Sigmoid colon (tissue), 4 donors: ENCODE measurements around the gene WFIKKN1.

Experiments
- EP300 ChIP-seq, 4 donors: sonication (generic); formaldehyde crosslinking; IDR thresholded peaks; one replicate each; pipeline ENCODE4 v1.6.1; 2017; ENCODE audit warnings: antibody characterized with exemption in 4 of 4
- POLR2A ChIP-seq, 2 donors: fragments of 450-650 bp; IDR thresholded peaks; one replicate each; pipeline ENCODE4 v1.6.1; 2016; ENCODE audit warnings: antibody characterized with exemption in 2 of 2, mild to moderate bottlenecking in 2 of 2, moderate library complexity in 2 of 2
- POLR2AphosphoS5 ChIP-seq, 4 donors: sonication (generic); formaldehyde crosslinking; IDR thresholded peaks; one replicate each; pipeline ENCODE4 v1.6.1; 2017; ENCODE audit warnings: antibody characterized with exemption in 4 of 4
- TF ChIP-seq, protein P1 (sequence below), 4 experiments: fragments of 450-650 bp in 3 of 4; fragments of 200-600 bp in 1 of 4; IDR thresholded peaks; one replicate each; pipeline ENCODE4 v1.5.1; 2016 to 2019; ENCODE audit warnings: antibody characterized with exemption in 4 of 4, mild to moderate bottlenecking in 3 of 4, moderate library complexity in 2 of 4

DNA sequence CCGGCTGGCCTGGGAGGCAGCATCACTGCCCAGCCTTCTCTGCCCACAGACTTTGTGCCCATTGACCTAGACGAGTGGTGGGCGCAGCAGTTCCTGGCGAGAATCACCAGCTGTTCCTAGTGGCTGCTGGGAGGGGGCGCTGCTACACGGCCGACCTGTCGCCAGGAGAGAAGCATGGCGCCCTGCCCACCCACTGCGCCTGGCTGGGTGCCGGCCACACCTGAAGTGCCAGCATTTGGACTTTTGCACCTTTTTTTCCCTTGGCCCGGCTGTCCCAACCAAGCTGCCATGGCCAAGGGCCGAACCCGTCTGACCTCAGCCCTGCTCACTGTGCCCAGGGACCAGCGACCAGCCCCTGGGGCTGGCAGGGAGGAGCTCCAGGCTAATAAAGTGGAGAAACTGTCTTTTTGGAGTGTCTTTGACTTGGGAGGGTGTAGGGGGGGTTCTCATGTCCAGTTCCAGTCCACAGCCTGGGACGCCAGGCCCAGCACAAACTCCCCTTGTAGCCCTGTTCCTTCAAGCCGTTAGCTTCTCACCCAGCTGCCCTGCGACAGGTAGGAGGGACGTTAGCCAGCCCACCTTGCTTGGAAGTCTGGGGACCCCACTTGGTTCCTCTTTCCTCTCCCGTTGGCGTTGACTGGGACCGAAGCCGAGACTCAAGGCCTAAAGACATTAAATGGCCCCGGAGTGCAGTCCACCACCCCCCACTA is 17.4 kb downstream of the WFIKKN1 start:
- no peak for TF ChIP-seq POLR2A (IDR thresholded peaks at IDR 0.05)
- no peak for TF ChIP-seq POLR2AphosphoS5 (IDR thresholded peaks at IDR 0.05)
- TF ChIP-seq, protein P1, sequence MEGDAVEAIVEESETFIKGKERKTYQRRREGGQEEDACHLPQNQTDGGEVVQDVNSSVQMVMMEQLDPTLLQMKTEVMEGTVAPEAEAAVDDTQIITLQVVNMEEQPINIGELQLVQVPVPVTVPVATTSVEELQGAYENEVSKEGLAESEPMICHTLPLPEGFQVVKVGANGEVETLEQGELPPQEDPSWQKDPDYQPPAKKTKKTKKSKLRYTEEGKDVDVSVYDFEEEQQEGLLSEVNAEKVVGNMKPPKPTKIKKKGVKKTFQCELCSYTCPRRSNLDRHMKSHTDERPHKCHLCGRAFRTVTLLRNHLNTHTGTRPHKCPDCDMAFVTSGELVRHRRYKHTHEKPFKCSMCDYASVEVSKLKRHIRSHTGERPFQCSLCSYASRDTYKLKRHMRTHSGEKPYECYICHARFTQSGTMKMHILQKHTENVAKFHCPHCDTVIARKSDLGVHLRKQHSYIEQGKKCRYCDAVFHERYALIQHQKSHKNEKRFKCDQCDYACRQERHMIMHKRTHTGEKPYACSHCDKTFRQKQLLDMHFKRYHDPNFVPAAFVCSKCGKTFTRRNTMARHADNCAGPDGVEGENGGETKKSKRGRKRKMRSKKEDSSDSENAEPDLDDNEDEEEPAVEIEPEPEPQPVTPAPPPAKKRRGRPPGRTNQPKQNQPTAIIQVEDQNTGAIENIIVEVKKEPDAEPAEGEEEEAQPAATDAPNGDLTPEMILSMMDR (IDR thresholded peaks at IDR 0.05): peak in 1 of 4 experiments; percentile 6
- no peak for TF ChIP-seq EP300 (IDR thresholded peaks at IDR 0.05)
